ENCODE data around the gene NOP9.

- TF ChIP-seq TSHZ2 (CRISPR knock-in tag; IDR thresholded peaks at IDR 0.05) (no peak), ARNTL (CRISPR knock-in tag; IDR thresholded peaks at IDR 0.05; ENCODE audit: borderline replicate concordance, low read depth) (no peak), CSDC2 (CRISPR knock-in tag; IDR thresholded peaks at IDR 0.05) (no peak), TOX (CRISPR knock-in tag; IDR thresholded peaks at IDR 0.05; ENCODE audit: borderline replicate concordance) (no peak), CSRNP3 (CRISPR knock-in tag; IDR thresholded peaks at IDR 0.05) (no peak), GLIS3 (CRISPR knock-in tag; IDR thresholded peaks at IDR 0.05) (no peak)
Observed at GRCh38 chr14:24304019-24304387, 4.4 kb downstream of the NOP9 start.

Measured in SK-N-SH treated with all-trans-retinoic acid at 6 μM for 48 hours (cell line).